ENCODE results near the gene HOXD1. TPM values are rescaled to one million over a fixed set of nuclear protein-coding genes. Genes with fewer than 3 reads are reported as not detected.

Gene HOXD1
- total RNA-seq, 6 donors from 2014 or later, result 1.0 to 7.2 (median 3.6) TPM

DNA sequence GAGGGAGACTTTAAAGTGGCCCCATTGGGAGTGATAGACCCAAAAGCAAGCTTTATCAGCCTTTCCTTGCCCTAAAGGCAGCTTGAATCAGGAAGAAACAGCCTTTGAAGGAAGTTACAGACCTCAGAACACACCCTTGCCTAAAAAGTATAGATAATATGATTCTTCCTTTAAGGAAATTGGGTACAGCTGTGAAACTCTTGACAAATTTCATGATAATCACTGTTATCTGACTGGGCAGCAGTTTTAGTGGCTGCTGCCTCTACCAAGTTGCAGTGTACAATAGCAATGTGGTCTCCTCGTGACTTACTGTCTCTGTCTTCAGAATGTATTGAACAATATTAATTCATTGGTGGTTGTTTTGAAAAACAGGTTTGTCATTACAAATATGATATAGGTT is 16.7 kb downstream of the HOXD1 start:
- DNase-seq (no peak), ATAC-seq (ENCODE audit: low FRiP score in 2 of 2) (no peak)
- WGBS, 2 donors, result 81 to 91% methylated on average over 1 of the region's 1 CpG
- H3K4me1 ChIP-seq, result no peaks in the 10 kb centered on the region
- TF ChIP-seq, protein P1, sequence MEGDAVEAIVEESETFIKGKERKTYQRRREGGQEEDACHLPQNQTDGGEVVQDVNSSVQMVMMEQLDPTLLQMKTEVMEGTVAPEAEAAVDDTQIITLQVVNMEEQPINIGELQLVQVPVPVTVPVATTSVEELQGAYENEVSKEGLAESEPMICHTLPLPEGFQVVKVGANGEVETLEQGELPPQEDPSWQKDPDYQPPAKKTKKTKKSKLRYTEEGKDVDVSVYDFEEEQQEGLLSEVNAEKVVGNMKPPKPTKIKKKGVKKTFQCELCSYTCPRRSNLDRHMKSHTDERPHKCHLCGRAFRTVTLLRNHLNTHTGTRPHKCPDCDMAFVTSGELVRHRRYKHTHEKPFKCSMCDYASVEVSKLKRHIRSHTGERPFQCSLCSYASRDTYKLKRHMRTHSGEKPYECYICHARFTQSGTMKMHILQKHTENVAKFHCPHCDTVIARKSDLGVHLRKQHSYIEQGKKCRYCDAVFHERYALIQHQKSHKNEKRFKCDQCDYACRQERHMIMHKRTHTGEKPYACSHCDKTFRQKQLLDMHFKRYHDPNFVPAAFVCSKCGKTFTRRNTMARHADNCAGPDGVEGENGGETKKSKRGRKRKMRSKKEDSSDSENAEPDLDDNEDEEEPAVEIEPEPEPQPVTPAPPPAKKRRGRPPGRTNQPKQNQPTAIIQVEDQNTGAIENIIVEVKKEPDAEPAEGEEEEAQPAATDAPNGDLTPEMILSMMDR (IDR thresholded peaks at IDR 0.05), result no peak
- TF ChIP-seq POLR2AphosphoS5 (IDR thresholded peaks at IDR 0.05), result no peak
- H3K27ac ChIP-seq, result no peak overlapping the region
- peaks cover 0 to 3% (median 0%) of the 10 kb centered on the region in 4 donors for H3K9me3 ChIP-seq
- H3K27me3 ChIP-seq, result no peaks in the 10 kb centered on the region
- no peak overlapping the region for H3K4me3 ChIP-seq
- no peaks in the 10 kb centered on the region for H3K36me3 ChIP-seq

DNA sequence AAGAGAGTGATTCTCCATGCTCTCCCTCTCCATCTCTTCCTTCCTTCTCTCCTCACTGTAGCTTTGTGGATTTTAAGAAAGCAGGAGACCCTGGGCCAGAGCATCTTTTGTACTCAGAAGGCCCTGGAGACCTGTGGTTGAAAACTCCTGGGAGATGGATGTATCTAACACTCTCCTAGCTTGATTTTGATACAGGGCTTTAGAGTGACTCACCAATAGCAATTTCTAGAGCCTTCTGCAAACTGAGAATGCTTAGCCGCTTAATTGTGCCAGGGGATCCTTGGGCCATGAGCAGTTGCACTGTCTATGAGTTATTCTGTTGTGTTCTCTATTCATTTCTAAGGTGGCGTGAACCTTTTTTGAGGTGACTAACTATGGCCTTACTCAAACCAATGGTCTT is 17.7 kb downstream of the HOXD1 start:
- H3K4me1 ChIP-seq, result no peaks in the 10 kb centered on the region
- WGBS, 2 donors, result 98 to 100% methylated on average over 2 of the region's 2 CpGs
- H3K4me3 ChIP-seq, result no peak overlapping the region
- TF ChIP-seq EP300 (IDR thresholded peaks at IDR 0.05) (no peak), POLR2A (IDR thresholded peaks at IDR 0.05) (no peak), POLR2AphosphoS5 (IDR thresholded peaks at IDR 0.05) (no peak)
- TF ChIP-seq, protein P1 (IDR thresholded peaks at IDR 0.05), result no peak
- H3K27me3 ChIP-seq, result no peaks in the 10 kb centered on the region
- peaks cover 0 to 3% (median 0%) of the 10 kb centered on the region in 4 donors for H3K9me3 ChIP-seq
- H3K36me3 ChIP-seq, result no peaks in the 10 kb centered on the region
- DNase-seq (no peak), ATAC-seq (ENCODE audit: low FRiP score in 2 of 2) (no peak)
- no peak overlapping the region for H3K27ac ChIP-seq

DNA sequence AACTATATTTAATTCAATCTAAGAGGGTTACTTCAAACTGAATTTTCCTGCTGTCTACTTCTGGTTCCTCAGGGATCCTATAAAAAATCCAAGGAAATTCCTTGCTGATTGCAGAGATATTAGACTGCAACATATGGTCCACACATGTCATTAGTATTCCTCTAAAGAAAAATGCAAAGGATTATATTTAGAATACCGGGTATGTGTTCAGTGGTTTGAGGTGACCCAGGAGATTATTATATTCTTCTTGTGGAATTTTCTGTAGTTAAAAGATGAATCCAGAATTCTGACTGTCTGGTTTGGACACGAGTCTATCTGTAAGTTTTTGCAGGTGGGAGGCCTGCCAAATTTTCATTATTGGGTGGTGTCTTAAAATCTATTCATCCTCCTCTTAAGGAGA is 18.2 kb downstream of the HOXD1 start:
- TF ChIP-seq EP300 (IDR thresholded peaks at IDR 0.05), result no peak
- TF ChIP-seq POLR2AphosphoS5 (IDR thresholded peaks at IDR 0.05), result no peak
- TF ChIP-seq, protein P1 (IDR thresholded peaks at IDR 0.05), result no peak
- TF ChIP-seq POLR2A (IDR thresholded peaks at IDR 0.05), result no peak
- no peaks in the 10 kb centered on the region for H3K27me3 ChIP-seq
- peaks cover 0 to 3% (median 0%) of the 10 kb centered on the region in 4 donors for H3K9me3 ChIP-seq
- no peaks in the 10 kb centered on the region for H3K36me3 ChIP-seq
- no peak overlapping the region for H3K27ac ChIP-seq
- H3K4me1 ChIP-seq, result no peaks in the 10 kb centered on the region
- ATAC-seq (ENCODE audit: low FRiP score in 2 of 2) (no peak), DNase-seq (no peak)
- 73 to 79% methylated on average over 2 of the region's 2 CpGs for WGBS, 2 donors
- H3K4me3 ChIP-seq, result no peak overlapping the region

DNA sequence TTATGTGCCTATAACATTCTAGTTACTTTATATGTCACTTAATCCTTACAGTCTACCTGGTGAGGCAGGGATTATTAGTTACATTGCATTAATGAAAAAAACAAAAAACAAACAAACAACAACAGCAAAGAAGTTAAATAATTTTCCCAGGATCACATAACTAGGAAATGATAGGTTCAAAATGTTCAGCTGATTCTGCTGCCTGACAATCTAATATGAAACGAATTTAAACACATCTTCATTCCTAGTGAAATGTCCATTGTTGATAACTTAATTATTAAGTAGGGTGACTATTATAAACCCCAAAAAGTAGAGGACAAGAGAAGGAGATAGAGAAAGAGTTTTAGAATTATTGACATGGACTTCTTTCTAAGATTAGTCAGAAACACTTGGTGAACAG is 22.6 kb downstream of the HOXD1 start:
- Histone ChIP-seq H3K4me3 (no peak overlapping the region), H3K27ac (no peak overlapping the region), H3K36me3 (no peaks in the 10 kb centered on the region), H3K9me3 (no peaks in the 10 kb centered on the region), H3K4me1 (no peaks in the 10 kb centered on the region), H3K27me3 (no peaks in the 10 kb centered on the region)
- 40 to 80% methylated on average over 1 of the region's 1 CpG for WGBS, 2 donors
- TF ChIP-seq POLR2A (IDR thresholded peaks at IDR 0.05), result no peak
- ATAC-seq (ENCODE audit: low FRiP score in 2 of 2) (no peak), DNase-seq (no peak)

DNA sequence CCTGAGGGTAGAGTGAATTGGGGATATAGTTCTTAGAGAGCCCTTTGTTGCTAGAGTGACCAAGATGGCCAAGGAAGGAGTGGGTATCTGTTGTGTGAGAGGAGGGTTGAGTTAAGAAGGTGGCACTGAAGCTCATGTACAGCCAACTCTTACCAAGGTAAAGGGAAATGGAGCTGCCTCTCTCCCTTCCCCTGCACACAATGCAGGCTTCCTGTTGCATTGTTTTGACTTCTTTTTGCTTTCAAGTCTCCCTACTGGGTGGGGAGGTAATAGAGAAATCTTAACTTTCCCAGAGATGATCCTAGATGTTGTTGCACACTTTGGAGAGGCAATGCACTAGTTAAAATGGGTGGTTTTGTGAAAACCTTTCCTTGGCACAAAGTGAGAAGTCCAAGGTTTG is 23.8 kb downstream of the HOXD1 start:
- H3K36me3 ChIP-seq, result no peaks in the 10 kb centered on the region
- TF ChIP-seq, protein P1 (IDR thresholded peaks at IDR 0.05), result no peak
- no peak for TF ChIP-seq EP300 (IDR thresholded peaks at IDR 0.05)
- no peak for TF ChIP-seq POLR2AphosphoS5 (IDR thresholded peaks at IDR 0.05)
- no peak for TF ChIP-seq POLR2A (IDR thresholded peaks at IDR 0.05)
- H3K27ac ChIP-seq, result no peak overlapping the region
- ATAC-seq (ENCODE audit: low FRiP score in 2 of 2), result no peak
- DNase-seq, result no peak
- H3K27me3 ChIP-seq, result no peaks in the 10 kb centered on the region
- no peaks in the 10 kb centered on the region for H3K9me3 ChIP-seq
- H3K4me1 ChIP-seq, result no peaks in the 10 kb centered on the region
- H3K4me3 ChIP-seq, result no peak overlapping the region

Data from upper lobe of left lung (tissue), 6 donors.